Measurements from ENCODE around the gene MEX3B.

DNA sequence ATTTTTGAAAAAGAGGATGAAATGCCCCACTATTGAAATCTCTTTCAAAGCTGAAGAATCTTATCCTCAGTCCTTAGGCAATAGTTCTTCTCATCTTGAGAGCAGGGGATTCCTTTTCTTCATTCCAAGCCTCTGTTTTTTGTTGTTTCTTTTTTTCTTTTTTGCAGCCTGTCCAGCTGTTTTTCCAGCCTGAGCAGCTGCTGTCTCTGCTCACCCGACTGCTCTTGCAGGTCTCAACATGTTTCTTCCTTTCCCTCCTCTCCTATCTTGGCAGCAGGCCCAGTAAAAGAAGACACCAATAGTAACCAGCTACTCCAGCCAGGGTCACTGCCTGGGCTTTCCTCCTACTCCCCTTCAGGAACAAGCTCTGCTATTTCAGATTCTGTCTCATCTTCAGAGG, 23.8 kb downstream of the MEX3B start:
- TF ChIP-seq, protein P1, sequence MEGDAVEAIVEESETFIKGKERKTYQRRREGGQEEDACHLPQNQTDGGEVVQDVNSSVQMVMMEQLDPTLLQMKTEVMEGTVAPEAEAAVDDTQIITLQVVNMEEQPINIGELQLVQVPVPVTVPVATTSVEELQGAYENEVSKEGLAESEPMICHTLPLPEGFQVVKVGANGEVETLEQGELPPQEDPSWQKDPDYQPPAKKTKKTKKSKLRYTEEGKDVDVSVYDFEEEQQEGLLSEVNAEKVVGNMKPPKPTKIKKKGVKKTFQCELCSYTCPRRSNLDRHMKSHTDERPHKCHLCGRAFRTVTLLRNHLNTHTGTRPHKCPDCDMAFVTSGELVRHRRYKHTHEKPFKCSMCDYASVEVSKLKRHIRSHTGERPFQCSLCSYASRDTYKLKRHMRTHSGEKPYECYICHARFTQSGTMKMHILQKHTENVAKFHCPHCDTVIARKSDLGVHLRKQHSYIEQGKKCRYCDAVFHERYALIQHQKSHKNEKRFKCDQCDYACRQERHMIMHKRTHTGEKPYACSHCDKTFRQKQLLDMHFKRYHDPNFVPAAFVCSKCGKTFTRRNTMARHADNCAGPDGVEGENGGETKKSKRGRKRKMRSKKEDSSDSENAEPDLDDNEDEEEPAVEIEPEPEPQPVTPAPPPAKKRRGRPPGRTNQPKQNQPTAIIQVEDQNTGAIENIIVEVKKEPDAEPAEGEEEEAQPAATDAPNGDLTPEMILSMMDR (IDR thresholded peaks at IDR 0.05; ENCODE audit: insufficient read depth, low read depth, low read length), result no peak
- no peak for TF ChIP-seq EZH2 (IDR thresholded peaks at IDR 0.05; ENCODE audit: insufficient read depth, low read length)

Measured in astrocyte (in vitro differentiated cells and primary cell).